H9 (cell line): ENCODE measurements around the gene LPP. TPM values are rescaled to one million over a fixed set of nuclear protein-coding genes. Genes with fewer than 3 reads are reported as not detected.

Experiments used
- DNase-seq: peaks from one replicate; pipeline ENCODE4 v3.0.0-alpha.2; 2017
- H2AFZ ChIP-seq: one replicate; pipeline ENCODE4 v1.6.1; 2013; ENCODE audit warnings: mild to moderate bottlenecking, low read length, control low read depth, moderate library complexity
- H2AK5ac ChIP-seq: 2 replicates; pipeline ENCODE4 v1.6.1; 2013; ENCODE audit warnings: low read length, control low read depth, mixed read lengths; ENCODE audit not compliant: insufficient read length
- H2BK120ac ChIP-seq: one replicate; pipeline ENCODE4 v1.6.1; 2013; ENCODE audit warnings: low read depth, mild to moderate bottlenecking, low read length, control low read depth, inconsistent platforms; ENCODE audit not compliant: poor library complexity, severe bottlenecking
- H2BK12ac ChIP-seq: 2 replicates; pipeline ENCODE4 v1.6.1; 2013; ENCODE audit warnings: low read length, control low read depth, mixed read lengths, low read depth; ENCODE audit not compliant: insufficient read length
- H2BK15ac ChIP-seq: 2 replicates; pipeline ENCODE4 v1.6.1; 2013; ENCODE audit warnings: low read depth, low read length, control low read depth
- H2BK20ac ChIP-seq: one replicate; pipeline ENCODE4 v1.6.1; 2013; ENCODE audit warnings: low read depth, mild to moderate bottlenecking, low read length, control low read depth, inconsistent platforms; ENCODE audit not compliant: poor library complexity, severe bottlenecking
- H2BK5ac ChIP-seq: 2 replicates; pipeline ENCODE4 v1.6.1; 2013; ENCODE audit warnings: low read length, control low read depth, mixed read lengths; ENCODE audit not compliant: insufficient read length
- H3K14ac ChIP-seq: 2 replicates; pipeline ENCODE4 v1.6.1; 2013; ENCODE audit warnings: low read length, control low read depth; ENCODE audit not compliant: insufficient read depth
- H3K18ac ChIP-seq: 2 replicates; pipeline ENCODE4 v1.6.1; 2013; ENCODE audit warnings: low read depth, mild to moderate bottlenecking, mixed read lengths, low read length, control low read depth; ENCODE audit not compliant: insufficient read length
- H3K23ac ChIP-seq: 2 replicates; pipeline ENCODE4 v1.6.1; 2013; ENCODE audit warnings: low read length, control low read depth, mixed read lengths, low read depth; ENCODE audit not compliant: insufficient read length
- H3K23me2 ChIP-seq: 2 replicates; pipeline ENCODE4 v1.6.1; 2013; ENCODE audit warnings: low read depth, mild to moderate bottlenecking, mixed read lengths, low read length, control low read depth; ENCODE audit not compliant: insufficient read length, poor library complexity, severe bottlenecking
- H3K27ac ChIP-seq: 2 replicates; pipeline ENCODE4 v1.5.1; 2013; ENCODE audit warnings: low read length, control low read depth, mixed read lengths, low read depth; ENCODE audit not compliant: insufficient read length
- H3K27me3 ChIP-seq: 2 replicates; pipeline ENCODE4 v1.6.1; 2013; ENCODE audit warnings: low read length, control low read depth, inconsistent platforms; ENCODE audit not compliant: insufficient read depth
- H3K4ac ChIP-seq: 2 replicates; pipeline ENCODE4 v1.6.1; 2013; ENCODE audit warnings: low read depth, mild to moderate bottlenecking, control low read depth, inconsistent platforms, low read length, moderate library complexity
- H3K4me1 ChIP-seq: 2 replicates; pipeline ENCODE4 v1.6.1; 2013; ENCODE audit warnings: low read length, control low read depth, inconsistent platforms; ENCODE audit not compliant: insufficient read depth
- H3K4me2 ChIP-seq: 2 replicates; pipeline ENCODE4 v1.6.1; 2013; ENCODE audit warnings: low read length, control low read depth, mixed read lengths; ENCODE audit not compliant: insufficient read length, insufficient read depth
- H3K56ac ChIP-seq: 2 replicates; pipeline ENCODE4 v1.6.1; 2013; ENCODE audit warnings: low read depth, mild to moderate bottlenecking, mixed read lengths, low read length, control low read depth; ENCODE audit not compliant: insufficient read length
- H3K79me1 ChIP-seq: 2 replicates; pipeline ENCODE4 v1.6.1; 2013; ENCODE audit warnings: low read depth, mild to moderate bottlenecking, moderate library complexity, low read length, control low read depth, inconsistent platforms; ENCODE audit not compliant: insufficient read depth, poor library complexity, severe bottlenecking
- H3K79me2 ChIP-seq: 2 replicates; pipeline ENCODE4 v1.6.1; 2013; ENCODE audit warnings: low read length, control low read depth, inconsistent platforms; ENCODE audit not compliant: insufficient read depth
- H3K9ac ChIP-seq: 2 replicates; pipeline ENCODE4 v1.6.1; 2013; ENCODE audit warnings: low read length, control low read depth, mixed read lengths; ENCODE audit not compliant: insufficient read length; ENCODE audit errors: extremely low read depth
- H3K9me3 ChIP-seq: one replicate; pipeline ENCODE4 v1.6.1; 2013; ENCODE audit warnings: low read depth, low read length, inconsistent platforms; ENCODE audit not compliant: control insufficient read depth
- H3T11ph ChIP-seq: one replicate; pipeline ENCODE4 v1.6.1; 2013; ENCODE audit warnings: mild to moderate bottlenecking, low read length, control low read depth, inconsistent platforms
- H4K20me1 ChIP-seq: one replicate; pipeline ENCODE4 v1.6.1; 2013; ENCODE audit not compliant: control insufficient read depth, insufficient read length, insufficient read depth
- H4K5ac ChIP-seq: 2 replicates; pipeline ENCODE4 v1.6.1; 2013; ENCODE audit warnings: low read depth, mild to moderate bottlenecking, mixed read lengths, low read length, control low read depth; ENCODE audit not compliant: insufficient read length
- H4K8ac ChIP-seq: replicated peaks from 2 replicates; pipeline ENCODE4 v1.6.1; 2013; ENCODE audit warnings: low read length, control low read depth, mixed read lengths, low read depth; ENCODE audit not compliant: insufficient read length
- H4K91ac ChIP-seq: 2 replicates; pipeline ENCODE4 v1.6.1; 2013; ENCODE audit warnings: low read depth, mild to moderate bottlenecking, moderate library complexity, mixed read lengths, low read length, control low read depth; ENCODE audit not compliant: insufficient read length
- H3K27ac Mint-ChIP-seq, 3 experiments: 2 replicates in 2 of 3; 3 replicates in 1 of 3; pipeline ENCODE4 v1.8.0; 2020 to 2021; ENCODE audit warnings: mixed read lengths in 3 of 3, mild to moderate bottlenecking in 1 of 3, moderate library complexity in 1 of 3
- H3K27me3 Mint-ChIP-seq: 2 replicates; pipeline ENCODE4 v1.8.0; 2021; ENCODE audit warnings: low read depth, mild to moderate bottlenecking, moderate library complexity, mixed read lengths
- H3K36me3 Mint-ChIP-seq, 3 experiments: 2 replicates in 2 of 3; 3 replicates in 1 of 3; pipeline ENCODE4 v1.8.0; 2020 to 2021; ENCODE audit warnings: low read depth in 3 of 3, mixed read lengths in 3 of 3; ENCODE audit not compliant: insufficient read depth in 1 of 3
- H3K4me1 Mint-ChIP-seq, 2 experiments: 2 replicates each; pipeline ENCODE4 v1.8.0; 2020; ENCODE audit warnings: mixed read lengths in 2 of 2
- H3K4me3 Mint-ChIP-seq, 2 experiments: 2 replicates in 1 of 2; 3 replicates in 1 of 2; pipeline ENCODE4 v1.8.0; 2020 to 2021; ENCODE audit warnings: mild to moderate bottlenecking in 2 of 2, mixed read lengths in 2 of 2, moderate library complexity in 1 of 2
- H3K9me3 Mint-ChIP-seq, 2 experiments: 2 replicates in 1 of 2; 3 replicates in 1 of 2; pipeline ENCODE4 v1.8.0; 2020; ENCODE audit warnings: mild to moderate bottlenecking in 2 of 2, mixed read lengths in 2 of 2, moderate library complexity in 1 of 2
- WGBS: extraction: QIAGEN DNeasy Blood & Tissue Kit; methylation state at CpG from one replicate; pipeline ENCODE4 v1.1.7; 2013; ENCODE audit warnings: missing lambda C conversion rate, low lambda C conversion rate, mixed read lengths; ENCODE audit not compliant: insufficient read length; ENCODE audit errors: extremely low coverage; 5-methylcytosine and 5-hydroxymethylcytosine counted together
- total RNA-seq: library from RNA; stranded (reverse); gene quantifications from 2 replicates; pipeline ENCODE4 v1.2.1, GENCODE V29; 2021
- TF ChIP-seq, protein P1 (sequence below): fragments of 200-600 bp; sonication (generic); conservative IDR thresholded peaks from 3 replicates; pipeline ENCODE4 v1.8.0; 2021; ENCODE audit warnings: antibody characterized with exemption, mild to moderate bottlenecking

Gene LPP
- total RNA-seq, 1 experiment from 2014 or later, result 64.6 TPM

DNA sequence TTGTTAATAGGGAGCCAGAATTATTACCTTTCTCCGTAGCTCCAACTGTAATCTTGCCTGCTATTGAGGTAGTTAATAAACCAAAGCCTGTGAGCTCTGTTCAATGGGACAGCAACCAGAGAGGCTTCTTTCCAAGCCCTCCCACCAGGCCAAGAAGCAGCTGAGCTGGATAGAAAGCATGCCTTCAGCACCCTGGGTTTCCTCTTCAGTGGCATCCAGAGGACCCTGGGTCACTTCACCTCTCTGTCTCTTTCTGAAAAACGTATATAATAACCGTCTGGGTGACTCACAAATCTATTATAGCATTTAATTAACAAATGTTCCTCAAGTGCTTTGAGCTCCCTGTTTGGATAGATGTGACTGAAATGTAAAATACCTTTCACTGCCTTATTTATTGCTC, 420.0 kb downstream of the LPP start:
- Mint-ChIP-seq H3K27ac (no peak overlapping the region), H3K4me3 (no peak overlapping the region), H3K27me3 (no peaks in the 10 kb centered on the region), H3K36me3 (no peaks in the 10 kb centered on the region), H3K4me1 (peaks cover 3 to 8% of the 10 kb centered on the region in 2 experiments; a peak in 3 of 4 replicates), H3K9me3 (no peaks in the 10 kb centered on the region)
- Histone ChIP-seq H3K4me1 (no peaks in the 10 kb centered on the region), H4K5ac (no peak overlapping the region), H2AK5ac (no peak overlapping the region), H4K91ac (no peak overlapping the region), H4K8ac (no peak overlapping the region), H3K23ac (no peak overlapping the region), H3K56ac (no peak overlapping the region), H2BK15ac (no peak overlapping the region), H3K14ac (no peak overlapping the region), H2BK5ac (no peak overlapping the region), H3K79me2 (no peaks in the 10 kb centered on the region), H2BK20ac (no peak overlapping the region), H2BK12ac (no peak overlapping the region), H3K79me1 (no peaks in the 10 kb centered on the region), H3T11ph (no peak overlapping the region), H3K4ac (no peak overlapping the region), H4K20me1 (no peaks in the 10 kb centered on the region), H3K9ac (no peak overlapping the region), H3K18ac (no peak overlapping the region), H2BK120ac (no peak overlapping the region), H3K27me3 (no peaks in the 10 kb centered on the region), H3K27ac (no peak overlapping the region), H2AFZ (no peak overlapping the region), H3K9me3 (no peaks in the 10 kb centered on the region), H3K23me2 (no peaks in the 10 kb centered on the region), H3K4me2 (no peak overlapping the region)
- TF ChIP-seq, protein P1, sequence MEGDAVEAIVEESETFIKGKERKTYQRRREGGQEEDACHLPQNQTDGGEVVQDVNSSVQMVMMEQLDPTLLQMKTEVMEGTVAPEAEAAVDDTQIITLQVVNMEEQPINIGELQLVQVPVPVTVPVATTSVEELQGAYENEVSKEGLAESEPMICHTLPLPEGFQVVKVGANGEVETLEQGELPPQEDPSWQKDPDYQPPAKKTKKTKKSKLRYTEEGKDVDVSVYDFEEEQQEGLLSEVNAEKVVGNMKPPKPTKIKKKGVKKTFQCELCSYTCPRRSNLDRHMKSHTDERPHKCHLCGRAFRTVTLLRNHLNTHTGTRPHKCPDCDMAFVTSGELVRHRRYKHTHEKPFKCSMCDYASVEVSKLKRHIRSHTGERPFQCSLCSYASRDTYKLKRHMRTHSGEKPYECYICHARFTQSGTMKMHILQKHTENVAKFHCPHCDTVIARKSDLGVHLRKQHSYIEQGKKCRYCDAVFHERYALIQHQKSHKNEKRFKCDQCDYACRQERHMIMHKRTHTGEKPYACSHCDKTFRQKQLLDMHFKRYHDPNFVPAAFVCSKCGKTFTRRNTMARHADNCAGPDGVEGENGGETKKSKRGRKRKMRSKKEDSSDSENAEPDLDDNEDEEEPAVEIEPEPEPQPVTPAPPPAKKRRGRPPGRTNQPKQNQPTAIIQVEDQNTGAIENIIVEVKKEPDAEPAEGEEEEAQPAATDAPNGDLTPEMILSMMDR, result no peak
- WGBS, result no CpG with 5 or more reads among the region's 3 CpGs
- DNase-seq, result no peak
